MCF 10A (cell line): Measurements from ENCODE around the gene RAB3IP. TPM values are rescaled to one million over a fixed set of nuclear protein-coding genes. Genes with fewer than 3 reads are reported as not detected.

Experiments
- BruUV-seq: library from RNA; stranded (reverse); fragments of 400-500 nt; replicated peaks from 2 replicates; lab custom pipeline; 2021; lab: Mats Ljungman, UMichigan
- CTCF ChIA-PET: fragments of 300-600 bp; sonication (Branson Sonifier 250); formaldehyde crosslinking; extraction: SDS; loops from one replicate; lab custom pipeline; 2021; ENCODE audit warnings: antibody characterized with exemption, inconsistent platforms; lab: Yijun Ruan, JAX
- POLR2A ChIA-PET: fragments of 300-600, 350-650 bp; sonication (Branson Sonifier 250); formaldehyde crosslinking; extraction: SDS; loops from one replicate; lab custom pipeline; 2020; ENCODE audit warnings: antibody characterized with exemption, inconsistent platforms; lab: Yijun Ruan, JAX
- DNase-seq: peaks from one replicate; pipeline ENCODE4 v3.0.0-alpha.2; 2018; ENCODE audit not compliant: unreplicated experiment
- H3K27ac Mint-ChIP-seq: one replicate; pipeline ENCODE4 v1.8.0; 2022; ENCODE audit warnings: mild to moderate bottlenecking, low read depth, mixed read lengths; ENCODE audit not compliant: unreplicated experiment
- H3K27me3 Mint-ChIP-seq: one replicate; pipeline ENCODE4 v1.8.0; 2022; ENCODE audit warnings: mixed read lengths; ENCODE audit not compliant: insufficient read depth, unreplicated experiment
- H3K36me3 Mint-ChIP-seq: one replicate; pipeline ENCODE4 v1.8.0; 2022; ENCODE audit warnings: mild to moderate bottlenecking, moderate library complexity, mixed read lengths; ENCODE audit not compliant: insufficient read depth, unreplicated experiment
- H3K4me1 Mint-ChIP-seq: one replicate; pipeline ENCODE4 v1.8.0; 2022; ENCODE audit warnings: mixed read lengths; ENCODE audit not compliant: insufficient read depth, unreplicated experiment
- H3K4me3 Mint-ChIP-seq: one replicate; pipeline ENCODE4 v1.8.0; 2022; ENCODE audit warnings: mild to moderate bottlenecking, moderate library complexity, mixed read lengths; ENCODE audit not compliant: unreplicated experiment
- H3K9me3 Mint-ChIP-seq: one replicate; pipeline ENCODE4 v1.8.0; 2022; ENCODE audit warnings: mixed read lengths; ENCODE audit not compliant: unreplicated experiment
- CTCF ChIP-seq: fragments of 200-600 bp; IDR thresholded peaks from one replicate; pipeline ENCODE4 v1.8.0; 2022; ENCODE audit warnings: antibody characterized with exemption, mild to moderate bottlenecking; ENCODE audit not compliant: unreplicated experiment
- intact Hi-C: fragments of 100-400 bp; cut with micrococcal nuclease; formaldehyde crosslinking; loops from 2 replicates; pipeline ENCODE4 v1.14.1; 2022
- total RNA-seq: library from RNA; stranded (reverse); gene quantifications from 2 replicates; pipeline ENCODE4 v1.2.3, GENCODE V29; 2022

RAB3IP gene
- total RNA-seq, 1 experiment from 2014 or later = 31.5 TPM

GRCh38 chr12:69765515-69765914 is 26.9 kb downstream of the RAB3IP start:
- no peak for TF ChIP-seq CTCF
- intact Hi-C loops = no loop called here
- peaks cover 22% of the 10 kb centered on the region for H3K9me3 Mint-ChIP-seq
- H3K27ac Mint-ChIP-seq = peak overlapping the region; percentile 61
- peaks cover 16% of the 10 kb centered on the region for H3K36me3 Mint-ChIP-seq
- H3K4me1 Mint-ChIP-seq = no peaks in the 10 kb centered on the region
- DNase-seq = peak; percentile 29
- CTCF ChIA-PET = no interaction called here
- POLR2A ChIA-PET = interaction anchor here (1.3 kb wide), 1 partner anchor 10 kb away, joined by 3 read pairs; no protein-coding TSS in a partner anchor
- H3K27me3 Mint-ChIP-seq = no peaks in the 10 kb centered on the region
- H3K4me3 Mint-ChIP-seq = no peak overlapping the region
- no TSS peak for BruUV-seq

- Mint-ChIP-seq H3K36me3 (peaks cover 16% of the 10 kb centered on the region), H3K4me3 (no peak overlapping the region), H3K27me3 (no peaks in the 10 kb centered on the region), H3K4me1 (no peaks in the 10 kb centered on the region), H3K27ac (peak overlapping the region; percentile 61), H3K9me3 (peaks cover 29% of the 10 kb centered on the region)
- no TSS peak for BruUV-seq
- POLR2A ChIA-PET = interaction anchor here (0.6 kb wide), 1 partner anchor 53 kb away, joined by 4 read pairs; no protein-coding TSS in a partner anchor
- intact Hi-C loops = no loop called here
- no peak for TF ChIP-seq CTCF
- CTCF ChIA-PET = interaction anchor here (0.6 to 0.7 kb wide), 2 partner anchors 335 to 981 kb away, joined by 3 read pairs; no protein-coding TSS in a partner anchor
- no peak for DNase-seq
Observed at GRCh38 chr12:69766260-69766659, 27.6 kb downstream of the RAB3IP start.

GRCh38 chr12:69779928-69780327 is 41.3 kb downstream of the RAB3IP start:
- H3K9me3 Mint-ChIP-seq = no peaks in the 10 kb centered on the region
- DNase-seq = peak; percentile 73
- no peaks in the 10 kb centered on the region for H3K4me1 Mint-ChIP-seq
- BruUV-seq = no TSS peak
- H3K27ac Mint-ChIP-seq = no peak overlapping the region
- H3K27me3 Mint-ChIP-seq = no peaks in the 10 kb centered on the region
- peak; percentile 16 for TF ChIP-seq CTCF
- POLR2A ChIA-PET = no interaction called here
- CTCF ChIA-PET = interaction anchor here (0.8 to 1.1 kb wide), 4 partner anchors 9 to 221 kb away, joined by 3 to 5 read pairs (median 3); no protein-coding TSS in a partner anchor
- no peak overlapping the region for H3K4me3 Mint-ChIP-seq
- peaks cover 4% of the 10 kb centered on the region for H3K36me3 Mint-ChIP-seq
- intact Hi-C loops = no loop called here

GRCh38 chr12:69783365-69783764 is 44.7 kb downstream of the RAB3IP start:
- DNase-seq = no peak
- TF ChIP-seq CTCF = no peak
- H3K27me3 Mint-ChIP-seq = no peaks in the 10 kb centered on the region
- no peak overlapping the region for H3K27ac Mint-ChIP-seq
- no peak overlapping the region for H3K4me3 Mint-ChIP-seq
- CTCF ChIA-PET = interaction anchor here (0.7 to 0.8 kb wide), 2 partner anchors 49 to 956 kb away, joined by 3 to 5 read pairs; no protein-coding TSS in a partner anchor
- no peaks in the 10 kb centered on the region for H3K4me1 Mint-ChIP-seq
- H3K36me3 Mint-ChIP-seq = peaks cover 10% of the 10 kb centered on the region
- POLR2A ChIA-PET = no interaction called here
- BruUV-seq = no TSS peak
- H3K9me3 Mint-ChIP-seq = no peaks in the 10 kb centered on the region
- intact Hi-C loops = no loop called here
